Stimulated activated CD4-positive, alpha-beta T cell treated with anti-CD3 and anti-CD28 coated beads, TNF-alpha, amount 100 ng/mL, for 48 hours (primary cell): Measurements from ENCODE around the gene ROBO1.
"Not testable (repeated sequence)": the region's sequence is repeated elsewhere in the genome, so short reads cannot be mapped to it uniquely, and the experiment has no call there.

Experiments
- DNase-seq, 3 donors: peaks; one replicate each; pipeline ENCODE4 v3.0.0-alpha.2; 2020; ENCODE audit warnings: low read depth in 3 of 3

Gene ROBO1

DNA sequence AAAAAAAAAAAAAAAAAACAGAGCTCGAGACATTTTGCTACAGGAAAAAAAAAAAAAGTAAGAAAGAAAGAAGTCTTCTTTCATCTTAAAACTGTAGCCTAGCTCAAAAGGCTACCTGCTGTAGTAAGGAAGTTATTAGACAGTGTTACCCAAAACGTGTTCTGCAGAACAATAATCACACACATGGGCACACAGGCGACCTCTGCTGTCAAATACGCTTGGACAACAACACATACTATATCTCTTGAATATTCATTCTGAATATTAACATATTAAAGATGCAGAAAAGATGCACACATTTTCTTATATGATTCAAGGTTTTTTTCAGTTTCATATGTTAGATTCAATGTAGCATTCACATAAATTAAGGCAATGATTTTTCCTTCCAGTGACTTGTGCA is 215.8 kb downstream of the ROBO1 start:
- DNase-seq, result no peak

DNA sequence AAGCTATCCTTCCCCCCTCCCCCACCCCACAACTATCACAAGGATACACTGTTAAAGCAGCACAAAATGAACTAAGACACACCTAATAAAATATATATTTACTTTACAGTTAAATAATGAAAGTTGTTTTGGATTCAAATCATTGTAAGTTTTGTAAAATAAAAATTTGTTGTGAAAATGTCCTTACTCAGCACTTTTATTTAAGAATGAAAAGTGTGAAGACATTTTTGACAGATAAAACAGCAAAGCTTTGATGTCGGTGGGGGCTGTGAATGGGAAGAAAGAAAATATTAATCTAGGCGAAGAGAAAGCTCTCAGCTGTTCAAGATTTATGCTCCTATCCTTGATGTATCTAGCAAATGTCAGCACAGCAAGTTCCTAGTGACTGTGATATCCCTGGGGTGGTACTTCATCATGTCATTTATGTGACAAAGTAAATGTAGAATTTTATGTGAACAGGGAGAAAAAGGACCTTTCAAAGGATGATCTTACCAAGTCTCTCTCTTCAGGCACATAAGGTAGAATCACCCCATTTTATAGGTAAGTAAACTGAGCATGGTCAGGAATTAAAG is 216.4 kb downstream of the ROBO1 start:
- no peak for DNase-seq

- no peak for DNase-seq
Observed at GRCh38 chr3:79543218-79543982, 224.4 kb downstream of the ROBO1 start.

GRCh38 chr3:79534727-79535126 is 233.1 kb downstream of the ROBO1 start:
- DNase-seq, result no peak

DNA sequence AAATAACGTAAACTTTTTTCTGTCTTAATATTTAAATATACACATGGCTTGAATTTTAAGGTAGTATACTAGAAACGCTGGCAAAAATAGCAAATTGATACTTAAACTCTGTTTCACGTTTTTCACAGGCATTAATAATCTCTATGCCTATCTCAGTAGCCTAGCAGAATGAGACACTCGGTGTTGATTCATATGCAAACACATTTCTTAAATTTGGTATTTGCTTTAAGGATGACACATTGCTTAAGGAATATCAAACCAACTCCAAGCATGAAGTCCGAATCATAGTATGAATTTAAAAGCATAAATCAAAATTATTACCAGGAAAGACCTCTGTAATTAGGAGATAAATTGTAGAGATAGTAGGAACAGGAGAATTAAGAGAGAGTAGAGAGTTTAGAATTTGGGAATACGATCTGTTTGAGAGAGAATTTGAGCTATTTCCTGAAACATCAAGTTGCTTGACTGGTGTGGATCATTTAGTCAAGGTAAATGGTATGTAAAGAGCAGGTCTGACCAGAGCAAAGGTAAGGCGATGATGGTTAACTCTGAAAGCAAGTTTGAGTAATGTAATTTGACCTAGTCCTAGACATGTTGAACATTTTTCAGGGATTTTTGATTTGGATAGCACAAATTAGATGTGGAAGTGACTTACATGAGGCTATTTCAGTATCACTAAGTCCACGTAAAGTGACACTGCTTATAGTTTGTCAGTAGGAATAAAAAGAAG is 236.1 kb downstream of the ROBO1 start:
- DNase-seq, result no peak

- DNase-seq, result no peak
Observed at GRCh38 chr3:79521221-79521848, 246.5 kb downstream of the ROBO1 start.

- no peak for DNase-seq
Observed at GRCh38 chr3:79517766-79518413, 249.9 kb downstream of the ROBO1 start.

GRCh38 chr3:79516795-79517194 is 251.0 kb downstream of the ROBO1 start:
- no peak for DNase-seq

DNA sequence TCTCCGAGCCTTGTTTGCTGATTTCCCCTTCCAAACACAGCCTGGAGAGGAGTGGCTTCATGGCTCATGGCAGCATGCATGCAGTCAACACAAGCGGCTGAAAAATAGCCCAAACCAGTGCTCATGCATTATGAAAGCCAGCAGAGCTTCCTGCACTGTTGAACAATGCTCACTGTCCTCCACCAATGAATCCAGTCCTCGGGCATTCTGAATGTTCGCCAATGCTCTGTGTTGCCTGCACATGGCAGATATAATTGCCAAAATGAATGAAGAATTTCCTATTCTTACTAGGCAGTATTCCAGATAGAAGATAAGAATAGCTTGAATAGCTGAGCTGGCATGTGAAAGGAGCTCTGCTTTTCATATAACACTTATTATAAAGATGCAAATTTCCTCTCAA is 252.7 kb downstream of the ROBO1 start:
- DNase-seq, result no peak

GRCh38 chr3:79514069-79514468 is 253.7 kb downstream of the ROBO1 start:
- no peak for DNase-seq

DNA sequence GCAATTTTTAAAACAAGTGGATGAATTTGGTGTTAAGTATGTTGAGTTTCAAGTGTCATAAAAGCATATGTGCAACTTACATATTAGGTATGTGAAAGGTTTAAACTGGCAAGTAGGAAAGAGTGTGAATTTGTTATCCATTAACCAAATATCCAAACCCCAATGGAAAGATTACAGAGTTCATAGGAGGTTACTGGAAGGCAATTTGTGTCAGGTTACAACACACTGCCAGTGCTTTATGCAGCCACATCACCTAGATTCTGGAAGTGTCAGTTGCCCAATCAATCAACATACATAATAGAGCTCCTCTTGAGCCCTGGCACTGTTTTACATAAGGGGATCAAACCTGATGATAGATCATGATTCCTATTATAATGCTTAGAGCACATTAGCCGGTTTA is 261.0 kb downstream of the ROBO1 start:
- no peak for DNase-seq

DNA sequence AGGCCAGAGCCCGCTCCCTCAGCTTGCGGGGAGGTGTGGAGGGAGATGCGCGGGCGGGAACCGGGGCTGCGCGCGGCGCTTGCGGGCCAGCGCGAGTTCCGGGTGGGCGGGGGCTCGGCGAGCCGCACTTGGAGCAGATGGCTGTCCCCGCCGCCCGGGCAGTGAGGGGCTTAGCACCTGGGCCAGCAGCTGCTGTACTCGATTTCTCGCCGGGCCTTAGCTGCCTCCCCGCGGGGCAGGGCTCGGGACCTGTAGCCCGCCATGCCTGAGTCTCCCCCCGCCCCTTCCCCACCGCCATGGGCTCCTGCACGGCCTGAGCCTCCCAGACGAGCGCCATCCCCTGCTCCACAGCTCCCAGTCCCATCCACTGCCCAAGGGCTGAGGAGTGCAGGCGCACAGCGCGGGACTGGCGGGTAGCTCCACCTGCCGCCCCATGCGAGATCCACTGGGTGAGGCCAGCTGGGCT is 265.5 kb downstream of the ROBO1 start:
- not testable (repeated sequence) for DNase-seq

DNA sequence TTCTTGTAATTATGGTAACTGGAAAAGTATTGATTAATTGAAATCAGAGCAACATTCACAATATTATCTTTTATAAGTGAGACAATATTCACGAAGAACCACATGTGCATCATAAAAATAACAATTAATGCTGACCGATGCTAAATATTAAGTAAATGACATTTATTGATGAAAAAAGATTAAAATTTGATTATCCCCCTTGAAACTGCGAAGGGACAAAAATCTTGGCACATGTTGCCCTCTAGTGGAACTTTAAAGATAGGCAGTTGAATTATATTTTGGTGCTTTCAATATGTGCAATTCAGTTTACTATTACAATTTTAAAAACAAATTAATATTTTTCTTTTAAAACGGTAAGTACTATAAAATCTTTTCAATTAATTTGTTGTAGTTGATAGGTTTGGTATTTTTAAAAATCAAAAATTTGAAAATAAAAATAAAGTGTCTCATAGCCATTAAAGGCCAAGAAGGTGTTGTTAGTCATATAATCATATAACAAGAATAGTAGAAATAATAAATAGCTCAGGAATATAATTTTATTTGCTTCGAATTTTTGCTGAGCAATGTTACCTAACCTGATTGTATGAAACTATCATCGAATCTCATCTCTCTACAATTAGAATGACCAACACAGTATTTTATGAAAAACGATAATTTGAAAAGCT is 270.2 kb downstream of the ROBO1 start:
- no peak for DNase-seq

DNA sequence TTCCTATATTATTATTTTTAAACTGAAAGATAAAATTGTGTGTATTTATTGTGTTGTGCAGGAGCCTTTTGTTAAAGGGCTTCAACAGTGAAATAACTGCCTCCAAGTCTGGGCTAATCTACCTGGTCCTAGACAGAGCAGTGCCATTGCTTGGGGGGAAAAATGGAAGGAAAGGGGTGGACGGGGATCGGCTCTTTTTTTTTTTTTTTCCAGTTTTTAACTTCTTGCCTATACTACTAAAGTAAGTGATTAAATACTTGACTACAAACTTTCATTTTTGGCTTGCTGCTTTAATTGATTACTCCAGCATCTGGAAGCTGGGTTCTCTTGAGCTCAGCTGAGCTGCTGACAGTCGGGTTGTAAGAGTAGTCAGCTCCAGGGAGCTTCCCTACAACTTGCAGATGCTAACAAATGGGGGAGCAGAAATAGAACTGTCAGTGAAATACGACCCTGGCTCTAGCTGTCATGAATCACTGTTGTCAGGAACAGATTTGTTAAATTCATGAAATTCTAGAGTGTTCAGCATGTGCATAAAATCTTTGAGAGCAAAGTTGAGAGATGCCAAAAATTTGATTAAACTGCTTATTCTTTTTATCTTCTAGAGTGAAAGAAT is 276.7 kb downstream of the ROBO1 start:
- DNase-seq, result no peak

- DNase-seq, result no peak
Observed at GRCh38 chr3:79490165-79491028, 277.4 kb downstream of the ROBO1 start.

GRCh38 chr3:79488407-79488806 is 279.4 kb downstream of the ROBO1 start:
- no peak for DNase-seq

DNA sequence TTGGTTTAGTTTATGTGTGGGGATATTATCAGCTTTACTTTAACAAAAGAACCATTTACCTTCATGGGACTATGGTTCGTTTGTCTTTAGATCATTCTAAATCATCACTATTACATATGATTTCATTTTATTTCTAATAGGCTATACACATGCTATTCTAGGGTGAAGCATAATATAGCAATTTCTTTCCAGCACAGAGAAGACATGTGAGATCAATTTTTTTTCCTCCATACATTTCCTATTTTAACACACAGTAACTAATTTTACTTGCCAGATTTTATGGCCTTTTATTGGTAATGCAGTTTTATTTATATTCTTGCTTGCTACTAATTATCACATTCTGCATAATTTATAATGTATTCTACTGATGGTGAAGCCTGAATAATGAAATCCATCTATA is 287.1 kb downstream of the ROBO1 start:
- no peak for DNase-seq

DNA sequence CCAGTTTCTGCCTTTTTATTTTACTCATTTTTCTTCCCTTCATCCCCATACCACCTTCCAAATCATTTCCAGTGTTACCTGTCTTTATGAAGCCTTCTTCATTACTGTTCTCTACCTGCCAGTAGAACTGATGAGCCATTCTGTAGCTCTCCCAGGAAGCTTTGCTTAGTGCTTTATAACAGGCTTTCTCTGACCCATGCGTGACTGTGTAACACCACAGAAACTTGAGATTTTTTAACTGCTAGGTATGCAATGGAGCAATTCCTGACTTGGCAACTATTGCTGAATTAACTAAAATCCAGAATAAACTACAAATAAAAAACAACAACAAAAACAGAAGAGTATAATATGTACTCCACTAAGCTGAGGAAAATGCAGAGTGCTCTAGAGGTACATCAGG is 289.2 kb downstream of the ROBO1 start:
- no peak for DNase-seq

DNA sequence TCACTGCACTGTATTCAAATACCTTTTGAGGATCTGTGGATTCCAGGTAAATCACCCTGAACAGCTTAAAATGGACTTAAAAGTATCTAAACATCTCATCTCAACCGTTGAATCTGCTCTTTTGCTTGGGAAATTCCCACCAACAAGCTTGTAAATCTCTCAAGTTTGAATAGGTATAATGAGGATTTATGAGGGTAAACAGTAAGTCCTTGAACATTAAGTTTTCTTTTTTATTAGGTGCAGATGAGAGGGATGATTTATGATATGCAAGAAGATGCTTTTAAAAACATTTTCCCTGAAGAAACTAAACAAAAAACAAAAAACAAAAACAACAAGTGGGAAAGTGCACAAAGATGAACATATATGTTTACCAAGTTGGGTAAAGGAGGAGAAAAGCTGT is 290.6 kb downstream of the ROBO1 start:
- DNase-seq, result no peak

DNA sequence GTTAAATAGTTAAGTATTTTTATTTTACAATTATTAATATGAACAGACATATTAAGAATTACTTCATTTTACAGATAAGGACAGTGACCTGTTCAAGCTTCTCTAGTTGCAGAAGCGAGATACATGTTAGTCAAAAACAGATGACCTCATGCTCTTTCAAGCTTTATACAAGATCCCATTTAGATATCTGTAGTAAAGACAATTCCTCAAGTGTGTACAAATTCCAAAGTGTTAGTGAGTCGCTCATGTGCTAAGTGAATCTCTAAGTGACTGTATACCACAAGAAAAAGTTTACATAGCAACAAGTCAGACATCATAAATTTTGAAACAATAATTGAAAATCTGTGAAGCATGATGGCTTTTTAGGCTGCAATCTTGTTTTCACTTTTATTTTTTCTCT is 293.8 kb downstream of the ROBO1 start:
- DNase-seq, result no peak
